DMS114 treated with DMSO at 0.1 percent for 48 hours (cell line): Measurements from ENCODE around the gene LZTR1.
A peak's percentile ranks its signal among the peaks of the same experiment; 100 is the strongest.
"Not testable (repeated sequence)": the region's sequence is repeated elsewhere in the genome, so short reads cannot be mapped to it uniquely, and the experiment has no call there.

Experiments used
- DNase-seq: peaks from one replicate; lab custom pipeline; 2025; ENCODE audit not compliant: unreplicated experiment; lab: John Stamatoyannopoulos, UW

Gene LZTR1

DNA sequence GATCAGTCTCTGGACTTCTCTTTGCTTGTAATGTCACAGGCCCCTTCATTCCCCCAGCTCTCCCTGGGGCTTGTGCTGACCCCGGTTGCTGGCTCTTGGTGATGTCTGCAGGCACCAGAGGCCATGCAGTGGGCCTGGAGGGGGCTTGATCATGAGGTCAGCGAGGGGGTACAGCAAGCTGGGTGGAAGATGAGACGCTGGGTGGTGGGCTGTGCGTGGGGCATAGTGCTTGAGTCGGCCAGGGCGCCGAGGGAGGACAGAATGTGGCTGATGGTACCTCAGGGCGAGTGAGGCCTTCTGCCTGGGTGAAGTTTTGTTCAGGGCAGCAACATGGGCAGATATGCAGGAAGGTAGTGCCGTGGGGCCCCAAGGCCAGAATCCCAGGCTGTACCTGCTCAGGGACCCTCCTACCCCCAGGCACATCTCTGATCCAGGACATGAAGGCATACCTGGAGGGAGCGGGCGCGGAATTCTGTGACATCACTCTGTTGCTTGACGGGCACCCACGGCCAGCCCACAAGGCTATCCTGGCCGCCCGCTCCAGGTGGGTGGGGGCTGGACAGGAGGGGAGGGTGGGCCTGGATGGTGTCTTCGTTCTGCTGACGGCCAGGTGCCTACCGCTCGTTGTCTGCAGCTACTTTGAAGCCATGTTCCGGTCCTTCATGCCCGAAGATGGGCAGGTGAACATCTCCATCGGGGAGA lies 13.4 kb downstream of the LZTR1 start:
- no peak for DNase-seq

DNA sequence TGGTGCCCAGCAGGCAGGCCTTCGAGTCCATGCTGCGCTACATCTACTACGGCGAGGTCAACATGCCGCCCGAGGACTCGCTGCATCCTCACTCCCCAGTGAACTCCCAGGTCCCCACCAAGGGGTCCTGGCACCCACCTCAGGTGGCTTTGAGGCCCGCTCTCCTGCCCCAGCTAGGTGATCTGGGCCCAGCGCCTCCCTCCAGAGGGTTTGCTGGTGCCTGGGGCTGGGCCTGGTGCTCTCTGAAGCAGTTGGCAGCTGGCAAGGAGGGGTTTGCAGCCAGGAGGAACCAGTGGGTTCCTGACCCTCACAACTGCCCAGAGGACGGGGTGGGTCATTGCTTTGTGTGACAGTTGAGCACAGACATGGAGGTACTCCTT lies 13.9 kb downstream of the LZTR1 start:
- no peak for DNase-seq

DNA sequence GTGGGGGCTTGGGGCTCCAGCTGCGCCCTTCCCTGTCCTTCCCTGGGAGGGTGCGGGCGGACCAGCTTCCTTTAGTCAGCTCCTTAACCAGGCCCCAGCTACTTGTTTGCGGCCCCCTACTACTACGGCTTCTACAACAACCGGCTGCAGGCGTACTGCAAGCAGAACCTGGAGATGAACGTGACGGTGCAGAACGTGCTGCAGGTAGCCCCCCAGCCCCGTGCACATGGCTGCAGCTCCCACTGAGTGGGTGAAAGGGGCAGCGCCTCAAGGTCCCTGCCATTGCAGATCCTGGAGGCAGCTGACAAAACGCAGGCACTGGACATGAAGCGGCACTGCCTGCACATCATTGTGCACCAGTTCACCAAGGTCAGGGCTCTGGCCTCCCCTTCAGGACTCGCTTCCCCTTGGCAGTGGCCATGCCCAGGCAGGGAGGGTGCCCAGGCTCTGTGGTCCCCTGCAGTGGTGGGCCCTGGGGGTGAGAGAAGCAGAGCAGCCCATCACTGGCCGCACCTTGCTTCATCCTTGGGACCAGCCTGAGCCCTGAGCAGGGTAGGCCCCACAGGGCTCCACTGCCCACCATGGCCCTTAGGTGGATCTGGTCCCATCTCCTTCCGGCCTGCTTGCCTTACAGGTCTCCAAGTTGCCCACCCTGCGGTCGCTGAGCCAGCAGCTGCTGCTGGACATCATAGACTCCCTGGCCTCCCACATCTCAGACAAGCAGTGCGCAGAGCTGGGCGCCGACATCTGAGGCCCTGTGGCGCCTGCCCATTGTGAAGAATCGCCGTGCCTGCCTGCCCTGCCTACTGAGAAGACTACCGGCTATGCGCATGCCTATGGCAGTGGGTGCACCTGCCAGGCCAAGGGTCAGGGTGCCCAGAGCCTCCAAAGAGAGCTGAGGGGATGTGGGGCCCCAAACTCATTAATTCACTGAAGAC lies 14.8 kb downstream of the LZTR1 start:
- no peak for DNase-seq

DNA sequence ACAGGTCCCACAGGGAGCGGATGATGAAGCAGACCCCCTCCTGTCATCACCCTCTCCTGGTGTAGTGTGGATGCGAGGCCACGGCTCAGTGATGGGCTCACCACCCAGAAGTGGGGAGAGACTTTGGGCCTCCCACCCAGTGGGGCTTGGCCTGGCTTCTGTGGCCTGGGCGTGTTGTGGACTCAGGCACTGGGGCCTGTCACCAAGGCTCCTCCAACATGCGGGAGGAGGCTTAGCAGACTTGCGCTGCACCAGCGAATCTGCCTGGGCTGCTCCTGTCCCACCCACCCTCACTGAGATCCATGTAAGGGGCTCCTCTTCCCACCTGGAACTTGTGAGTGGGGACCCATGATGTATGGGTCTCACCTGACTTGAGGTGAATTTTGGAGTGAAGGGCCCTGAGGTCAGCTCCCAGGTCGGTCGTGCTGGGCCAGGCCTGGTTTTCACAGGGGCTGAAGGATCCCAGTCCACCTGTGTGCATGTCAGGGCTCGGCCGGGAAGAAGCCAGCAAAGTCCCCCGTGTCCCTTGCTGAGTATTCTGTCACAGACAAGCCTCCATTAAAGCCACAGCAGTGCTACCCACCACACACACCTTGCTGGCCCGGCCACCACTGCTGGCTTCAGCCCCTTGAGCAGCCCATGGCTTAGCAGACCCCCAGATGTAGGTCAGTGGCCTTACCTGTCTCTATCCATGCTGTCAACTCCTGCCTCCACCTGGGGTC lies 15.6 kb downstream of the LZTR1 start:
- DNase-seq, result no peak

DNA sequence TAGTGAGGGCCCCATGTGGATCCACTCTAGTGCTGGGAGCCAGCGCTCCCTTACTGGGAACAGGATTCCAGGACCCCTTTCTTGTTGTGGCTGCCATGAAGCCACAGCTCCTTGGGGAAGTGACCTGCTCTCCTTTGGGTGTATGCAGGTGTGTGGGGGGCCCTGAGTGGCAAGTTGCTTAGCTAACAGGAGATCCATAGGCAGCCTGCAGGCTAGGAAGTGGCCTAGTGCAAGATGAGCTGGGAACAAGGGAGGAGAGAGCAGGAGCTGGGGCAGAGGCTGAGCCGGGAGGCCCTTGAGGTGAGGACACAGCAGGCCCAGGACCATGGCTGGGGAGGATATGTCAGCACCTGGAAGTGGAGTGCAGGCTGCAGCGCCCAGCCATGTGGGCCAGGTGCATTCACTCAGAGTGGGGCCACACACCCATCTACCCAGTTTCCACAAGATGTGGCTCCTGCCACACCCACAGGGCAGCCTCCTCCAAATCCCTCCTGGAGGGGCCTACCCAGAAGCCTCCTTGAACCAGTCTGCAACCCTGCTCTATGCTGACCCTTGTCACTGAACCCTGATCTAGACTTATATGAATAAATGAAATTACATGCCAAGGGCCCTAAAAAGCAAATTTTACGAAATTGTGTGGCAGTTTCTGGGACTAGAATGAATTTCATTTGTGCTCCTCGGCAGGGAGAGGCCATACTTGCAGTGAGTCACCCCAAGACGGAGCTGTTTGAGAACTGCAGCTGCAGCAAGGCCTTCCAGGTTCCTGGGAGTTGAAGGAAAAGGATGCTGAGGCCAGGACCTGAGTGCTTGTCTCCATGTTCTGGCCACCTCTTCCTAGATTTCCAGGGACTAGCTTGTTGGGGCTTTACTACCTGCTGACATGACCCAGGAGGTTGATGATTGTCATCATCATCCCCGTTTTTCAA lies 16.6 kb downstream of the LZTR1 start:
- DNase-seq, result no peak

DNA sequence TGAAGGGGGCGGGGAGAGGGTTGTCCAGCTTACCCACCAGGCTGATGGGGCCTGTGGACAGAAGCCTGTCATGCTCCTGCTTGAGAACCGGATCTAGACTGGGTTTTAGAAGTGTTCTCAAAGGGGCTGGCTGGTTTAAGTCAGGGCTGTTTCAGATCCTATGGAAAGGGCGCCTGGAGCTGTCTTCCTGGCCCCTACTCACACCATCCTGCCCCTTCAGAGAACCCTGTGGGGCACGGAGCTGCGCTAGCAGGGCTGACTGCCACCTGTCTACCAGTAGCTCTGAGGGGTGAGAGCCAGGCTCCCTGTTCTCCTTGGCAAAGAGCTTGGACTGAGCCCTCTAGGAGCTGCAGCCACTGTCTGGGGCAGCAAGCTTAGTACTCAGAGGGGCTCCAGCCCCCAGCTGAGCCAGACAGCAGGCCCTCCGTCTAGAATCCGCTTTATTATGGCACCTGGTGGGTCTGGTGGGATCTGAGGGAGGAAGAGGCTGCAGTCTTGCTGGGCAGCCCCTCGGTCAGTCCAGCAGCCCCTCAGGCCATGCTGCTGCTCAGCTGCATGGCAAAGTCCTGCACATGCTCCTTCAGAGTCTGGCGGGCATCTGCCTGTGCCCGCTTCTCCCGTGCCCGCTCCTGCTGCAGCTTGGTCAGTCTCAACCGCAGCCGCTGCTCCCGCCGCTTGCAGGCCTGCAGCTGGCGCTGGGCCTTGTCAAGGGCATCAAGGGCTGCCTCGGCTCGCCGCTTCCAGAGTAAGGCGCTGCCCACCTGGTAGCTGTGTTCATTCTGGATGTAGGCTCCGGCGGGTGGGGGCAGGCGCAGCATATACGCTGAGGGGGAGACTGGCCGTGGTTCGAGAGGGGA lies 17.5 kb downstream of the LZTR1 start:
- no peak for DNase-seq

DNA sequence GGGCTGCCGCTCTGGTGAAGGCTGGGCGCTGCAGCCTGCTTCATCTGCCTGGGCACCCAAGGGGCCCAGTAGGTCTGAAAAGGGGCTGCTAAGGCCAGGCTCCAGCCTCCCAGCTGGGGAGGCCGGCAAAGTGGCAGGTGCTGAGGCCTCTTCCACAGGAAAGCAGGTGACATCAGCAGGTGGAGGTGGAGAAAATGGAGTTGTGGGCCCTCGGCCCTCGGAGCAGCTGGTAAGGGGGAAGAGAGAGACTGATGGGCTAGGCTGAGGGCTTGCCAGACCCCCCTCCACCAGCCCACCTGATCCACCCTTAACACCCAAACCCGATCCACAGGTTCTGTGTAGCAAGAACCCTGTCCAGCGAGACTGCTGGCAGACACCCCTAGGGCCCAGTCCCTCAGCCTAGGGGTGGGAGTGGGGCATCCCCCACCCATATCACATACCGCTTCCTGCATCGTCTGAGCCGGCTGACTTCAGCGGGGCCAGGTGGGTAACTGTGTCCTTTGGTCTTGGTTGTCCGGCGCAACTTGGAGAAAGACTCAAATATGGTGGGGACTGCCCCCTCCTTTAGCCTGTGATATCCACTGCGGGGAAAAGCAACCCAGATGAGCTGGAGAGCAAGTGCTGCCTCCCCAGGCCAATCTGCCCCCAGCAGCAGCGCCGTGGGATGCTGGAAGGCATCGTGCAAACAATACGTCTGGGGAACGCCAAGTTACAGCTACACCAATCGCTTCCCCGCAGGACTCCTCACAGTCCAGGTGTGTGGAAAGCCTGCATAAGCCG lies 18.3 kb downstream of the LZTR1 start:
- no peak for DNase-seq

DNA sequence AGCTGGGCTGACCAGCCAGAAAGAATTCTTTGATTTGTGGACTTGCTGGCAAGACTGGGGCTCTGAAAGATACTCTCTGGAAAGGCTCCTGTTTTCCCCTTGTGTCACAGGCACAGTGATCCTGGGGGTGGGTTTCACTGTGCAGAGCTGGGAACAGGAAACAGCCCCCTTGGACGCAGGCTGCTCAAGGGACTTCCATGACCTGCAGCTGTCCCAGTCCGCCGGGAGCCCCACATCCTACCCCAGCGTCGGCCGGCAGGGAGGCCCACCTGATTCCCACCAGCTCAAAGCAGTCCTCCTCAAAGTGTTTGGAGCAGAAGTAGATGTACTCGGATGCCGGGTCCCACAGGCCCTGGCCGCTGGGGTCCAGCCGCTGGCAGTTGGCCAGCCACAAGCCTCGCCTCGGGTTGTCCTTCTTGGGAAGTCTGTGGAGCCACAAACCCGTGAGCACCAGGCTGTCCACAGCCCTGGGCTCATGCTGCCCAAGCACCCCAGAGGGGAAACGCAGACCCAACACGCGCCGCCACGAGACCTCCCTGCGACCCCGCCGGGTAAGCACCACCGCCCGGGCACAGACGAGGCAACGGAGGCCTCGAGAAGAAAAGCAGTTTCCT lies 19.0 kb downstream of the LZTR1 start:
- DNase-seq, result no peak

DNA sequence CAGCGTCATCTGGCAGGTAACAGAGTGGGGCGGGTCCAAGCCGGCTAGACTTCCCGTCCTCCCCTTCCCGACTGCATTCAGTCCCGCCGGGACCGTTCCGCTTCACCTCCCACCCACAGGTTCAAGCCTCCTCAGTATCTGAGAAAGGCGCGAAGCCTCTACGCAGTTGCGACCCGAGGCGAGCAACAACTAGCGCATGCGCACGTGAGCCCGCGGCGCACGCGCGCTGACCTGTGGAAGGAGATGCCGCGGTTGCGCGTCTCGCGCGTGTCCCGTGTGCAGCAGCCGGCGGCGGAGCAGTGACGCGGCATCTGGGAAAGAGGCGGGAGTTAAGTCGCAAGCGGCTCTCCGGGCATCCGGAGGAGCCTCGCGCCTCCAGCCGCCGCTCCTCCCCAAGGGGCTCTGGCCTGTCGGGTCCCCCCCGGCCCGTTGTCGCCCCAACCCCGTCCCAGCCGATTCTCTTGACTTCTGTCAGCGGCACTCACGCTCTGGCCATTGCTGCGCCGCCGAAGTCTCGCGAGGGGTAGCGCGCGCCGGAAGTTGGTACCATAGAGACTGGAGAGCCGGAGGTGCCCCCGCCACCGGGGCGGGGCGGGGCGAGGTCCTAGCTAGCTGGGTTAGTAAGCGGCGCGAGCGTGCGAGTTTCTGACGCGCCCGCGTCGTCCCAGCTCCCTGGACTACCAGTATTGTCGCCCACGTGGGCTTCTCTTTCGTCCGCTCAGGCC lies 19.7 kb downstream of the LZTR1 start, which contains the start of gene THAP7:
Gene THAP7 (minus strand): TSS at position 518 of the 725 bp plus-strand sequence. CDS start 207 bp downstream, at position 311.
- peak; percentile 87 for DNase-seq

DNA sequence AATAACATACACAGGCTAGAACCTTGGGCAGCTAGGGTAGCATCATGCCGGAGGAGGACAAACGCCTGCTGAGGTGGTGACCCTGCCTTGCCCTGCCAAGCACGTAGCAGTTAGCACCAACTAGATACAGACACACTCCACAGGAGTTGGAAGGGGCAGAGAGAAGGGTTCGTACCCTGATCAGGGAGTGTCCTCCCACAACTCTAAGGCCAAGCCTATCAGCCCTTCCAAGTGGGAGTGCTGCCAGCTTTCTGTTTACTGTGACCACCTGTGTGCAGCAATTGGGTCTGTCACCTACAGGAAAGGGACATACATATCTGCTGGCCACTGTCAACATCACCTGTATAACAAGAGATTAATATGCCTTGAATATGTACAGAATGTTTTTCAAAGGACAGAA lies 21.7 kb downstream of the LZTR1 start:
- DNase-seq, result no peak

DNA sequence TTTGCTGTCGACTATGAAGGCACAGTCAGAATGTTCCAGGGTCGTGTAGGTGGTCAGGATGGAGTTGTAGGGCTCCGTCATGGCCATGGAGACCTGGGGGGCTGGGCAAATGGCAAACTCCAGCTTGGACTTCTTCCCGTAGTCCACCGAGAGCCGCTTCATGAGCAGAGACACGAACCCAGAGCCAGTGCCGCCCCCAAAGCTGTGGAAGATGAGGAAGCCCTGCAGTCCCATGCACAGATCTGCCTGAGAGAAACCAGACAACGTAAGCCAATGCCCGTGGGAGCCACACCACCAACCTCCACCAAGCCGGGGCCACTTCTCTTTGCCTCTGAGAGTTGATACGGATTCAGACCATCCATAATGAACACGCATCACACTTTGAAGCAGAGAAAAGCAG lies 27.1 kb downstream of the LZTR1 start:
- not testable (repeated sequence) for DNase-seq

DNA sequence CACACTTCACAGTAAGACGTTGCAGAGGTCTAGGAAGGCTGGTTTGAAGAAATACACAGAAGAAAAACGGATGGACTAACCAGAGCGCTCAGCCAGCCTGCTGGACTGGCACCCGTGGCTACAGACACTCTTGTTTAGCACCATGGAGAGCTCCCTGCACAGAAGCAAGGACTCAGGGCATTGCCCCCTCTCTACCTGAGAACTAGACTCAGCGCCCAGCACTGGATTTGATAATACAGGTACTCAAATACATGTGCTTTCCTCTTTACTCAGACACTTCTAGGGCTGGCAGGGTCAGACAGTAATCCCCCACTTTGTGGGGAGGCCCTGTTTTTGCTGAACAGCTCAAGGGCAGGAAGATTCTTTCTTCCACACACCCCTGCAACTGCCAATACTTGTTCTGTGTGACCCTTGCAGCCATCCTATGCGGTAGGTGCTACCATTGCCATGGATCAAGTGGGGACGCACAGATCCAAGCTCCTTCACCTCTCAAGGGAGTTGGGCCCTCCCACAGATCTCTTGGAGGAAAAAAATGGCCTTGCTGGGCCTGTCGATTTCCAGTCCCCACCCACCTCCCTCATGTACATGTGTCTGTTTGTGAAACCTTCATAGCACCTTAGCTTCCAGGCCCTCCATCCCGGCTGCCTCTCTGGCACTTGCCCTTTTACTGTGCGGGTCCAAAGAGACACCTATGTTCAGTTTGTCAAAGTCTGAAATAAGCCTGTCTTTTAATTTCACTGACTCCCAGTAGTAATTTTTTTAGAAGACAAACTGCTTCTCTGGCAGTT lies 27.7 kb downstream of the LZTR1 start:
- DNase-seq, result no peak

DNA sequence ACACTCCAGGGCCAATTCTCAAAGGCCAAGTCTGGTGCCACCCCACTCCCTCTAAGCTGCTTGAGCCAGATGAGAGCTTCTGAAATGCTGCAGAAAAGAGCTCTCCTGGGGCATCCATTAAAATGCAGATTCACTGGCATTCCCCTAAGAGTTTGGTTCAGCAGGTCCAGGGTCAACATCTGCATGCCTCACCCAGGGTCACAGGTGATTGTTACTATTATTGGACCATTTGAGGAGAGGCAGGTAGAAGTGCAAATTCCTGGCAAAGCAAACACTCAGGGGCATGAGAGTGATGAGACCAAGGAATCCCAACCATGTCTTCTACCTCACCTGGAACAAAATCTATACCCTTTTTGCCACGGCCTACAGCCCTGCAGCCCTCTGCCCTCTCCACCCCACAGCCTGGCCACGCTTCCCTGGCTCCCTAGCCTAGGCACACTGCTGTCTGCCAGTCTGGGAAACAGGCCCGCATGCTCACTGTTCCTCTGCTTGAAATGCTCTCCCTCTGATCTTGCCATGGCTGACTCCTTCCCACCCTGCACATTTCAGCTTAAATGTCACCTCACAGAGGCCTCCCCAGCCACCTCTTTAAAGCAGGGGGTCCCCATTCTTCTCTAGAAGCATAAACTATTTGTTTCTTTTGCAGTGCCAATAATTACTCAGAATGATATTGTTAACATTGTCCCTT lies 28.5 kb downstream of the LZTR1 start:
- DNase-seq, result no peak

DNA sequence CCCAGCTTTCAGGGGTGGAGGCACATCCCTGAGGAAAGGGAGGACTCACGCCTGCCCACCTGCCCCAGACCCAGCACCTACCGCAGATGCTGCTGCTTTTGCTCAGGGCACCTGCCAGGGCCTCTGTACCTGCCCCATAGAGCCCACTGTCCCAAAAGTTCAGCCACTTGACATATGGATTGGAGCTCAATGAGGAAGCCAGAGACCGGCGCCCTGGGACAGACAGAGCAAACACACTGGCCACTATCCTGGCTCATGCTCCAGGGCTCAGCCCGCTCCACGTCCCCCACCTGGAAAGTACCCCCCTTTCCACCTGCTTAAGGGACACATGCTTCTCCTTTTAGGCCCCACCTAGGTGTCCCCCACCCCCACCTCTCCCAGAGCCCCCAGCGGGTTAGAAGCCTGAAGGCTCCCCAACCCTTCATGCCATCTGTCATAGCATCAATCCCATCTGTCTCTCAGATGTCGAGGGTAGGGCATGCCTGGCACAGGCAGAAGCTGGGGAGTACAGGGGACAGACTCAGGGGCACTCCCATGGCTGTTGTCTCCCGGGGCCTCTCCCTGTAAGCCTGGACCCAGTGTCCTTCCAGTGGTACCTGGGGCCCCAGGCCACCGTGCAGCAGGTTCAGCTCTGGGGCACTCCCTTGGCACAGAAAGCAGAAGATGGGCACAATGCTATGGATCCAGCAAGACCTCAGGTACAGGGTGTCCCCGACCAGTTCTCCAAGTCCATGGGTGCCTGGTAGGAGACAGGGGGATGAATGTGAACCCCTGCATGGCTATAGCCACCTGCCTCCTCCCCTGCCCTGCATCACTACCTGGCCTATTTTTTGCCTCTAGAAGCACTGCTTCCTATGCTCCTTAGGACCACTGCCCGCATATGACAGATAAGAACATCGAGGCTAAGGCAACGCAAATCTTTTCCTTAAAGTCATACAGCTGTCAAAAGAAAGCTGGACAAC lies 30.6 kb downstream of the LZTR1 start:
- DNase-seq, result no peak

DNA sequence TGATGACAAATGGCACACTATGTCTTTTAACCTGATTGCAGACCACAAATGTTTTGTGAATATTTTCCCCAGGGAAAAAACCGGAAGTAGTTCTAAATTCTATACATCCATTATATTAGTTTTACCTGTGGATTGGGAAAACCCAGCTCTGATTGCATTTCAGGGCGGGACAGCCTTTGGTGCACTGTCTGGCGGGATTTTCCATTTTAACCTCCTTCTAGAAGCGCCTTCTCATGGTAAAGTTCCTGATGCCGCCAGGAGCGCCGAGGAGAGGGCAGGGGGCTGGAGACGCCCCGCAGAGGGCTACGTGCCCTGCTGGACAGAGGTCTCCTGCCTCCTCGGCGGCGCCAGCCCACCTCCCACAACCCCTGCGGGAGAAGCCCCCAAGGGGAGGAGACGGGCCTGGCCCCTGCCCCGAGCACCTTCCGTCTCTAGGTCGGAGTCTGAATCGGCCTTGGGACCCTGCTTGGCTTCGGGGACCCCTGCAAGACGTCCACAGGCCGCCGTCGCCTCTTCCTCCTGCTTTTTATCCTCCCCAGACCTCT lies 31.6 kb downstream of the LZTR1 start:
- no peak for DNase-seq
